T-helper 9 cell (primary cell): ENCODE data around the gene EIF4ENIF1.
"Not testable (repeated sequence)": the region's sequence is repeated elsewhere in the genome, so short reads cannot be mapped to it uniquely, and the experiment has no call there.

Experiments
- DNase-seq: peaks from one replicate; pipeline ENCODE4 v3.0.0-alpha.2; 2020

Gene EIF4ENIF1

DNA sequence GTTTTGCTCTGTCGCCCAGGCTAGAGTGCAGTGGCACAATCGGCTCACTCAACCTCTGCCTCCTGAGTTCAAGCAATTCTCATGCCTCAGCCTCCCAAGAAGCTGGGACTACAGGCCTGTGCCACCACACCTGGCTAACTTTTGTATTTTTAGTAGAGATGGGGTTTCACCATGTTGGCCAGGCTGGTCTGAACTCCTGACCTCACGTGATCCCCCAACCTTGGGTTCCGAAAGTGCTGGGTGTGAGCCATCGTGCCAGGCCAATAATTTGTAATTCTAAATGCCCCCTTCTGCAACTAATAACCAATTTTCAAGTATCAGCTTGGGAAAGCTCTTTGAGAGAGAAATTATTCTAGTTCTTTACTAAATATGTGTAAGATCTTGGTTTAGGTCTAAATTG, 3.7 kb upstream of the EIF4ENIF1 start:
- DNase-seq, result not testable (repeated sequence)

DNA sequence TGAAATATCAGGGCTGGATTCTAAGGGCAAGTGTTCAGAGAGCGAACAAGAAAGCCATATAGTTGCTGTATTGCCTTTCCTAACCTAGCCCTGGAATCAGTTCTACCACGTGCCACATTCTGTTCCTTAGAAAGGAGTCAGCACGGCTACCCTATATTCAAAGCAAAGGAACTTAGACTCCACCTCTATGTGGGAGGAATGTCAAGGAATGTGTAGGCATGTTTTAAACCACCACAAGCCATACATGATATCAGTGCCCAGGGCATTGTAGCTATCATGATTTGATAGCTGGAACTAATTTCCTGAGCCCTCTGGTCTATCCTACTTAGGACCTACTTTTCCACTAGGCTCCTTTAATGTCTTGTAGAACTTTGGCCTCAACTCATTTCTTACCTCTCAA, 2.5 kb upstream of the EIF4ENIF1 start:
- no peak for DNase-seq

- DNase-seq, result no peak
Observed at GRCh38 chr22:31491218-31491962, 1.7 kb upstream of the EIF4ENIF1 start.

DNA sequence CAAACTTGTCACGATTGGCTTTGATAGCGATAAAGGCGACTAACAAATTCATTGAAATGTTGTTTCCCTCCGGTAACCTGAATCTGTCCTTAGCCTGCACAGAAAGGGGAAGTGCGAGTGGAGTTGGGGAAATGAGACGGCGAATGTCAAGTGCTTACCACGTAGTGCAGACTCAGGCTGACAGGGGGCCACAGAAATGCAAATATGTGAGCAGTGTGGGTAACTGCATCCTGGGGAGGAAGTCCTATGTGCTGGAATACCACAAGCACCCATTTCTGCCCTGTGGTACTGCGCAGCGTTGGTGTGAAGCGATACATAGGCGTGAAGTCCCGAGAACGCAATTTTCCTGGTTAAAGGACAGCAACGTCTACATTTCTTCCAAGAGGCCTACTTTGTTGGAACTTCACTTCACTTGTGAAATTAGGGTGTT, 869 bp upstream of the EIF4ENIF1 start:
- DNase-seq, result peak; percentile 27

DNA sequence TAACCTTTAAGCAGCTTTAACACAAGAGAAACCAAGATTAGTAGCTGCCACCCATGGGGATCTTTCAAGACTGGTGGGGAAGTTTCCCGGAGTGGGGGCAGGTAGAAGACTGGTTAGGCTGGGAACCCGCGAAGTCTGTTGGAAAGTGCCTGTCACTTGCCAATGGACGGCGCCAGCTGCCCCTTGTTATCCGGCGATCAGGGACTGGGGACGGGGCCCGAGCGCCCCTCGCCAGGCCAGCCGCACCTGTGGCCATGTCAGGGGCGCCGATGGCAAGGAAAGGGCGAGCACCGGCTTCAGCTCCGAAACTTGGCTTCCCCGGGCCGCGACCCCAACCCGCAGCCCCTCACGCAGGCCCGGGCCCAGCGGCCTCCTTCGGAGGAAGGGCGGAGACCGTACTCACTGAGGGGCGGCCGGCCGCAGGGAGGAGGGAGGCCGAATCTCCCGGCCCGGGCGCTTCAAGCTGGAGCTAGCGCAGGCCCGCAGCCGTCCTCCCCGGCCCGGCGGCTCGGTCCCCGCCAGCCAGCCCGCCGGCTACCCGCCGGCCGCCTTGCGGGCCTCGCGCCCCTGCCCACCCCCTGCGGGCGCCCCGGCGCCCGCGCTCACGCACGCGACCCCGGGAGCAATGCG, 539 bp downstream of the EIF4ENIF1 start:
- peak; percentile 12 for DNase-seq

DNA sequence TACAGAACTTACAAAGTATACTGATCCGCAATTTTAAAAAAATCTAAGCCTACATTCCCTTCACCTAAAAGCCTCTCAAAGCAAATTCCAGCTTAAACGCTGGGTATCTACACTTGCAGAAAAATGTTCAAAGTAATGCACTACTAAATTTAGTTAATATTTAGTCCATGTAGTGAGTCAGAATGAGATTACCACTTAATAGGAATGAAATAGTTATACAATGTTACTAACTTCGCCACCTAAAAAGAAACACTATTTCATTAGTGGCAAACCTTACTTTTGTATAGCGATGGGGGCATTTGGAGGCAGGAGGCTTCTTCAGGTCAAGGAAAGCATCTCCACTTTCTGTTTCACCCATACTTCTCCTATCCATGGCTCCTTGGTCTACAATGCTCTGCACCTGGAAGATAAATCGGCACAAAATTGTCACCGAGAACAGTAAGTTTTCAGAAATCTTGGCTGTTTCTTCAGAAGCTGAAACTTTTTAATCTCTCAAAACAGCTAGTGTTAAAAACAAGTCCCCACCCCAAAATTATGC, 1.2 kb downstream of the EIF4ENIF1 start:
- no peak for DNase-seq

GRCh38 chr22:31486951-31487350, 2.7 kb downstream of the EIF4ENIF1 start:
- no peak for DNase-seq

DNA sequence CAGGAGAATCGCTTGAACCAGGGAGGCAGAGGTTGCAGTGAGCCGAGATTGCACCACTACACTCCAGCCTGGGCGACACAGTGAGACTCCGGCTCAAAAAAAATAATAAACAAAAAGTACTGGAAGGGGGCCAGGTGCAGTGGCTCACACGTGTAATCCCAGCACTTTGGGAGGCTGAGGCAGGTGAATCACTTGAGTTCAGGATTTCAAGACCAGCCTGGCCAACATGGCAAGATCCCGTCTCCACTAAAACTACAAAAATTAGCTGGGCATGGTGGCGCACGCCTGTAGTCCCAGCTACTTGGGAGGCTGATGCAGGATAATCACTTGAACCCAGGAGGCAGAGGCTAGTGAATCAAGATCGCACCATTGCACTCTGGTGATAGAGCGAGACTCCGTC, 3.3 kb downstream of the EIF4ENIF1 start:
- not testable (repeated sequence) for DNase-seq

DNA sequence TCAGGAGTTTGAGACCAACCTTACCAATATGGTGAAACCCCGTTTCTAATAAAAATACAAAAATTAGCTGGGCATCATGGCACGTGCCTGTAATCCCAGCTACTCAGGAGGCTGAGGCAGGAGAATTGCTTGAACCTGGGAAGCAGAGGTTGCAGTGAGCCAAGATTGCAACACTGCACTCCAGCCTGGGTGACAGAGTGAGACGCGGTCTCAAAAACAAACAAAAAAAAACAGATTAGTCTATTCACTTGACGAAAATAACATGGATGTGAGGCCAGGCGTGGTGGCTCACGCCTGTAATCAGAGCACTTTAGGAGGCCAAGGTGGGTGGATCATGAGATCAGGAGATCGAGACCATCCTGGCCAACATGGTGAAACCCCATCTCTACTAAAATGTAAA, 7.2 kb downstream of the EIF4ENIF1 start:
- DNase-seq, result not testable (repeated sequence)

GRCh38 chr22:31481129-31481528, 8.5 kb downstream of the EIF4ENIF1 start:
- DNase-seq, result no peak

- DNase-seq, result no peak
Observed at GRCh38 chr22:31477329-31477728, 12.3 kb downstream of the EIF4ENIF1 start.

GRCh38 chr22:31475800-31476199, 13.8 kb downstream of the EIF4ENIF1 start:
- no peak for DNase-seq

DNA sequence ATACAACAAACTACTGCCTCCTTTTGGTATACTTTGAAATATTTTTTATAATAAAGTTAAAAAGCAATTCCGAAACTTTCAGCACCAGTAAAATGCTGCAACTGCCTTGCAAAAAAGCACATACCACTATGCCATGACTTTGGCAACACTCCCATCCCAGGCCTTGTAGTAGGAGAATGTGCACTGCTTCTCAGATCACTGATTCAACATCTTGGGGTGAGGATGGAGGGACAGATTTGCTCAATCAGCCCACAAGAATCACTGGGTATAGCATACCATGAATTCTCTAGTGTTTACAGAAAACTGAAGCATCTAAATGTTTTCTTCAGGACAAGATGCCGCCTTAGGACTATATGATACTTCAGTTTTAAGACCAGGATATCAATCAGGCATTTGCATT, 14.9 kb downstream of the EIF4ENIF1 start:
- DNase-seq, result no peak

DNA sequence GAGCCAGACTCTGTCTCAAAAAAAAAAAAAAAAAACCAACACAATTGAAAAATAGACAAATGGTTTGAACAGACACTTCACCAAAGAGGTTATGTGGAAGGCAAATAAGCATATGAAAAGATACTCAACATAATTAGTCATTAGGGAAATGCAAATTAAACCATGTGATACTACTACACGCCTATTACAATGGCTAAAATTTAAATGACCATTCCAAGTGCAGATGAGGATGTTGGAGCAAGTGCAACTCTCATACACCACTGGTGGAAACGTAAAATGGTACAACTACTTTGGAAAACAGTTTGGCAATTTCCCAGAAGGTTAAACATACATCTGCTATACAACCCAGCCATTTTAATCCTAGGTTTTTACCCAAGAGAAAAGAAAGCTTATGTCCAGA, 24.3 kb downstream of the EIF4ENIF1 start:
- no peak for DNase-seq

DNA sequence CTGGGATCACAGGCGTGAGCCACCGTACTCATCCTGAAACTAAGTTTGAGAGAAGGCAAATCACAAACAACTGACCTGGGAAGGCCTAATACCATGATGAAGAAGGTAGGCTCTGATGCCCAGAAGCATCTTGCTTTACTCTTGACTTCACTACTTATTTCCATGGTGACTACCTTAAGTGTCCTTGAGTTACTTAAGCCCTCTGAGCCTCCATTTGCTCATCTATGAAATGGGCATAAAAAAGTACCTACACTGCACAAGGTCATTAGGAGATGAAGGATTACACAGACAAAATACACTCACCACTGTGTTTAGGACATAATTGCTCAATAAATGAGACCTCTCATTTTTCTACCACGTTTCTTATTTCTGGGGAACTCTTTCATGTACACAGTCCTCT, 27.9 kb downstream of the EIF4ENIF1 start:
- no peak for DNase-seq

- no peak for DNase-seq
Observed at GRCh38 chr22:31451709-31452571, 37.7 kb downstream of the EIF4ENIF1 start.

DNA sequence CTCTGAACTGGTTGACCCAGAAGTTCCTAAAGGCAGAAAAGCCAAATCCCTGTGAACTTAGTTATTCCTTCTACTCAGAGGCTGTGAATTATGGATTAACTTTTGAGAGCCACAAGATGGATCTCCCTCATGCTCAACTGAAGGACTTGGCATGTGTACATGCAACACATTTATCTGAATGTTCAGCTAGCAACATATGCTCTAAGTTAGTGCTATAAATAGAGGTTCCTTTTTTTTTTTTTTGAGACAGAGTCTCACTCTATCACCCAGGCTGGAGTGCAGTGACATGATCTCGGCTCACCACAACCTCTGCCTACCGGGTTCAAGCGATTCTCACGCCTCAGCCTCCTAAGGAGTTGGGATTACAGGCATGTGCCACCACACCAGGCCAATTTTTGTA, 40.1 kb downstream of the EIF4ENIF1 start:
- DNase-seq, result no peak

DNA sequence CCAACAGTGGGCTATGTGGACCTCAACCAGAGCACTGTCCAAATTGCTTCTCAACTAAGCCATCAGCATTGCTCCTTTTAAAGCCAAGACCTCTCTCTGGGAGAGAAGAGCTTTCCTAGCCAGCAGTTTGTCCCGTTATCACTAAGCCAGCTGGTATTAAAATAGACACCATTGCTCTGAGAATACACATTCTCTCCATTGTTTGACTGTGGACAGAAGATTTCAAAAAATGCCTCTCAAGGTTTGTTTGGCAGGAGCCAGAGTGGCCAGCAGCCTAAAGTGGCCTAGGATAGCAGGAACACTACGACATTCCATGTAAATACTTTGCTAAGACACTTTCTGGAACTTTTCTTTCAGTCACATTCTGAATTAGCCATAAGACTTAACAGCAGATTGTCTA, 41.3 kb downstream of the EIF4ENIF1 start:
- DNase-seq, result no peak

DNA sequence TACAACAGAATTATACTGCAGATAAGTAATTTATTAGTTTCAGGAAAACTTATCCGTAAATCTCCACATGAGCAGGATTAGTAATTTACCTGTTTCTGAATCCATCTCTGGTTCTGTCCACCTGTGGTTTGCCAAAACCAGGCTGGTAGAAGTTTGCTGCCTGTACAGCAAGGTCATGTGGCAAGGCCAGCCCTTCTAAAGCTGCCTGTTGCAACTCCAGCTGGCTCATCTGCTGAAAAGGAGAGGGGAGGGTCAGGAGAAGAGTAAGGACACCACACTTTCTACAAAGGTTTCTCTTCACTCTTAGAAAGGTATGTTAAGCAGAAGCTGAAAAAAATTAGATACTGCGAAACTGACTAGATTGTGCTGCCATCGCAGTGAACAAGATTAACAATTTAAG, 42.3 kb downstream of the EIF4ENIF1 start:
- no peak for DNase-seq

- DNase-seq, result no peak
Observed at GRCh38 chr22:31446767-31447166, 42.9 kb downstream of the EIF4ENIF1 start.

DNA sequence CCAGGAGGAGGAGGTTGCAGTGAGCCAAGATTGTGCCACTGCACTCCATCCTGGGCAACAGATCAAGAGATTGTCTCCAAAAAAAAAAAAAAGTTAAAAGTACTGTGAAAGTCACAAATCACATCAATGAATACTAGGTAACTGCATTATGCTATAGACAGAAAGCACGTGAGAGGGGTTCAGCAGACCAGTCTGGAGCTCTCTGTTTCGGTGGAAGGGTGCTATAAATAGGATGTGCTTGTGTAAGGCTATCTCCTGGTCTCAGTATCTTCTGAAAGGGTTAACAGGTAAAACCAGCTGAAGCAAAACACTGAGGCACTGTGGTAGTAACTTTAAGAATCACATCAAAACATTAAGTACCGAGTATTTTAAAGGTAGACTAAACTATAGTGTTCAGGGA, 43.4 kb downstream of the EIF4ENIF1 start:
- no peak for DNase-seq

DNA sequence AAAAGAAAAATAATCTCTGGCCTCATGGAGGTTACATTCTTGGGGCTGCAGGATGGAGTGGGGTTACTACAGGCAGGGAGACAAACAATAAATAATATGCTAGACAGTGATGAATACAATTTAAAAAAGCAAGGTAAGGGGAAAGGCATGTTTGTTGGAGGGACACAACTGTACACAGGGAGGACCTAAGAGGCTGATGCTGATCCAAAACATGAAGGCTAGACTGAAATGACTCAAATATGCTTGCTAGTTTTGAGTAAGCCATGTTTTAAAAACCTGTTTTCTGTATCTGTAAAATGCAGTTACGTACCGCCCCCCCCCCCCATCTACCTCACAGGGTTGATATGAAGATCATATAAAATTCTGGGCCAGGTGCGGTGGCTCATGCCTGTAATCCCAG, 44.0 kb downstream of the EIF4ENIF1 start:
- no peak for DNase-seq

DNA sequence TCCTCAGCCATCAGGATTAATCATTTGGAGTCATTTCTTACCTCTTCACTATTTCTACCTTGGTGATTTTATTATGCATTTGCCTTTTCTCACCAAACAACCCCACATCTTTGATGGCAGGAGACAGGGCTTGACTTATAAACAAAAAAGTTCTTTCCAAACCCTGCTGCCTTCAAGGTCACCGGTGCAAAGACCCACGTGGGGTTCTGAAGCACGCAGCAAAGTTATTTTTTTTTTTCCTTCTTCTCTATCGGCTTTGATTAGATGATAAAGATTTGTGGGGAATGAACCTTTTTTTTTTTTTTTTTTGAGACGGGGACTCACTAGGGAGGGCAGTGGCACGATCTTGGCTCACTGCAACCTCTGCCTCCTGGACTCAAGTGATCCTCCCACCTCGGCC, 46.1 kb downstream of the EIF4ENIF1 start:
- no peak for DNase-seq
